PC-3 (cell line): ENCODE data around the gene NPEPL1.
"Not testable (repeated sequence)": the region's sequence is repeated elsewhere in the genome, so short reads cannot be mapped to it uniquely, and the experiment has no call there.

Source experiments
- CTCF ChIP-seq: fragments of 300-600 bp; sonication (generic); conservative IDR thresholded peaks from 2 replicates; pipeline ENCODE4 v1.5.1; 2017; ENCODE audit warnings: antibody characterized with exemption, low read depth, mild to moderate bottlenecking, low read length
- EZH2phosphoT487 ChIP-seq: fragments of 300-600 bp; sonication (generic); IDR thresholded peaks from 2 replicates; pipeline ENCODE4 v1.6.1; 2018; ENCODE audit warnings: mild to moderate bottlenecking, antibody characterized with exemption, low read length, borderline replicate concordance

DNA sequence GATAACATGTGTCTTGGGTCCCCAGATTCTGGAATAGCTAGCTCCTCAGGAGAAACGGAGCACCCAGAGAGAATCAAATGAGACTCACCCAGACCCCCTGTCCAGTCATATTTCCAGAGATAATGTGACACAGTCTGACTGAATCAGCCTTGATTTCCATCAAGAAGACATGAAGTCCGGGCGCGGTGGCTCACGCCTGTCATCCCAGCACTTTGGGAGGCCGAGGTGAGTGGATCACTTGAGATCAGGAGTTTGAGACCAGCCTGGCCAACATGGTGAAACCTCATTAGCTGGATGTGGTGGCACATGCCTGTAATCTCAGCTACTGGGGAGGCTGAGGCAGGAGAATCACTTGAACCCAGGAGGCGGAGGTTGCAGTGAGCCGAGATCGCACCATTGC, 49.7 kb upstream of the NPEPL1 start:
- not testable (repeated sequence) for TF ChIP-seq CTCF, EZH2phosphoT487
